ENCODE data around the gene ZDHHC8.
A peak's percentile ranks its signal among the peaks of the same experiment; 100 is the strongest.

ZDHHC8 gene

GRCh38 chr22:20111689-20112622 is 19.6 kb upstream of the ZDHHC8 start:
- Histone ChIP-seq H3K27ac (replicated peaks) (0 out of 2 replicates have a peak overlapping the region, but pooled peaks have one; percentile 3), H3K27me3 (ENCODE audit: insufficient read depth, poor library complexity, severe bottlenecking) (no peaks in the 10 kb centered on the region), H3K4me3 (replicated peaks; ENCODE audit: insufficient read depth, low read length) (no peak overlapping the region)
- DNase-seq (ENCODE audit: low read depth in 1 of 2, low spot score in 1 of 2) = no peak
- no peak for TF ChIP-seq REST (IDR thresholded peaks at IDR 0.05; ENCODE audit: insufficient replicate concordance, low read depth)
- peak; percentile 36; the same call in 1 of the 2 replicates for TF ChIP-seq POLR2AphosphoS5 (IDR thresholded peaks at IDR 0.05; ENCODE audit: low read depth)

DNA sequence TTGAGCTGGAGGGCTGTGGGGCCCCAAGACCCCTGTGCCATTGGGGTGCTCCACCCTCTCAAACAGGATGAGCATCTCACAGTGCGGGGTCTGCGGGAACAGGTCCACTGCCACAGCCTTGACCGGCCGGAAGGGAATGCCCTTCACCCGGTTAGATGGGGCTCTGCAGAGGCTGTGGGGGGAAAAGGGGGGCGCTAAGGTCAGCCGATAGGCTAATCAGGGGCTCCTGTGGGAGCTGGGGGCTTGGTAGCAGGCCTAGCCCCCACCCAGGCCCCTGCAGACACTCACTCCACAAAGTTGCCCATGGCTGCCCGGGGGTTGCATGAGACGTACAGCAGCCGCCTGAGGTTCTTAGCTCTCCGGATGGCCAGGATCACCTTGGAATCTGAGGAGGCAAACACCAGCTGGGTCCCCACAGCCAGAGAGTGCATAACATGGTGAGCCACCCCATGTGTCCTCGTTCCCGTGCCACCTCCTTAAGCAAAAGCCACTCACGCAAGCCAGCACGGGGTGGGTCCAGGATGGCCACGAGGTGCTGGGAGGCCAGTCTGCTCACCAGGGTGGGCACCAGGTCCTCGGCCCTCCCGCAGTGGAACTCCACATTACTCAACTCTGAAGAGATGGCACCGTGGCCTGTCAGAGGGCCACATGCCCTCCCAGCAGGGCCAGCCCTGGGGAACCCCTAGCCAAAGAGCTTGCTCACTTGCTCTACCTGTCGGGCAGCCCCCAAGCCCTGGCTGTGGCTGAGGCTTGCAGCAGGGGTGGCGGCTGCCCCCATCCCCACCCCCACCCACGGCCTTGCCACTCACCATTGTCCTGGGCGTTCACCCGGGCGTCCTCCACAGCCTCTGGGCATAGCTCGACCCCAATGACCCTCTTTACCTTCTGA is 18.7 kb upstream of the ZDHHC8 start:
- H3K4me3 ChIP-seq (replicated peaks; ENCODE audit: insufficient read depth, low read length) = no peak overlapping the region
- no peaks in the 10 kb centered on the region for H3K27me3 ChIP-seq (ENCODE audit: insufficient read depth, poor library complexity, severe bottlenecking)
- DNase-seq (ENCODE audit: low read depth in 1 of 2, low spot score in 1 of 2) = no peak
- no peak overlapping the region for H3K27ac ChIP-seq (replicated peaks)
- no peak; the same call in 1 of the 2 replicates for TF ChIP-seq POLR2AphosphoS5 (IDR thresholded peaks at IDR 0.05; ENCODE audit: low read depth)
- TF ChIP-seq REST (IDR thresholded peaks at IDR 0.05; ENCODE audit: insufficient replicate concordance, low read depth) = no peak
- no peak for TF ChIP-seq CTCF (IDR thresholded peaks at IDR 0.05; ENCODE audit: insufficient read depth, low read length)
- no peak for TF ChIP-seq SPI1 (IDR thresholded peaks at IDR 0.05; ENCODE audit: borderline replicate concordance, low read depth)
- no peak for TF ChIP-seq GABPA (IDR thresholded peaks at IDR 0.05; ENCODE audit: low read depth)

- TF ChIP-seq SPI1 (IDR thresholded peaks at IDR 0.05; ENCODE audit: borderline replicate concordance, low read depth) (no peak), CTCF (IDR thresholded peaks at IDR 0.05; ENCODE audit: insufficient read depth, low read length) (no peak), POLR2AphosphoS5 (IDR thresholded peaks at IDR 0.05; ENCODE audit: low read depth) (no peak; the same call in 1 of the 2 replicates), REST (IDR thresholded peaks at IDR 0.05; ENCODE audit: insufficient replicate concordance, low read depth) (no peak), GABPA (IDR thresholded peaks at IDR 0.05; ENCODE audit: low read depth) (no peak)
- DNase-seq (ENCODE audit: low read depth in 1 of 2, low spot score in 1 of 2) = no peak
- H3K27me3 ChIP-seq (ENCODE audit: insufficient read depth, poor library complexity, severe bottlenecking) = no peaks in the 10 kb centered on the region
- H3K4me3 ChIP-seq (replicated peaks; ENCODE audit: insufficient read depth, low read length) = no peak overlapping the region
- H3K27ac ChIP-seq (replicated peaks) = no peak overlapping the region
These were observed 17.9 kb upstream of the ZDHHC8 start for GRCh38 chr22:20113551-20114310.

Measured in HL-60 (cell line).